ENCODE data around the gene PARP8. TPM values are rescaled to one million over a fixed set of nuclear protein-coding genes. Genes with fewer than 3 reads are reported as not detected.
A peak's percentile ranks its signal among the peaks of the same experiment; 100 is the strongest.

The PARP8 gene
- total and polyA plus RNA-seq, 9 of the 15 experiments (the other 6 are each of a cell fraction or from before 2014, with no cell fraction given): 0.03 to 0.31 TPM; not detected in 7

DNA sequence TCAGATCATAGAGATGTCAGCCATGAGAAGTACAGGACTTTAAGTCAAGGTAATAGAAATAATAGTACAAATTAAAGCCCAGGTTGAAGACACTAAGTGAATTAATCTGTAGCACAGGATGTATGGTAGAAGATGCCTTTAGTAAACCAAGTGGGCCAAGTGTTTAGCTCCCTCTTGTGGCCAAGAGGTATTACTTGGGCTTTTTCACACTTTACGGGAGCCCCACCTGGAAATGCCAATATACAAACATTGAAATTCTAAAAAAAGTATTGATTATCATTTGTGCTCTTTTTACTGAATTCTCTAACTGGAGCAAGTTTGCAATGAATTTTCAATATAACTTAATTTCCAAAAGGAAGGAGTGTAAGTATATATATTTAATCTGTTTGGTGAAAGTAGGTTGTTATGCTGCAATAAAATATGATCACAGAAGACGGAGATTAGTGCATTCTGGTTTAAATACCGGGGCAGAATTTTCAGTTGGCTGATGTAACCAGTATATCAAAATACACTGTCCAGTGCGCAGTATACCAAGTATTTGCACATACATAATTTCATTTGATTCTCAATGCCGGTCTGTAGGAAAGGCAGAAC is 84.7 kb downstream of the PARP8 start:
- Histone ChIP-seq H3K79me2 (ENCODE audit: control insufficient read depth, insufficient read depth, low read length) (no peaks in the 10 kb centered on the region), H2AFZ (ENCODE audit: low read depth, low read length) (no peak overlapping the region), H4K20me1 (replicated peaks; ENCODE audit: control insufficient read depth, insufficient read depth, low read length) (no peaks in the 10 kb centered on the region), H3K27ac (ENCODE audit: extremely low read depth, low read depth, low read length) (no peak overlapping the region), H3K36me3 (ENCODE audit: control insufficient read depth, insufficient read depth, low read length) (no peaks in the 10 kb centered on the region), H3K27me3 (ENCODE audit: control insufficient read depth in 2 of 2, insufficient read depth in 2 of 2, low read length in 2 of 2) (no peaks in the 10 kb centered on the region), H3K4me1 (replicated peaks in 1 of 2; ENCODE audit: control insufficient read depth in 2 of 2, insufficient read depth in 2 of 2, low read length in 2 of 2) (no peaks in the 10 kb centered on the region), H3K9ac (ENCODE audit: insufficient read depth in 1 of 2, low read depth in 2 of 2, low read length in 2 of 2) (no peak overlapping the region), H3K4me3 (no peak overlapping the region), H3K9me3 (replicated peaks; ENCODE audit: control insufficient read depth, insufficient read depth, low read depth, low read length) (no peaks in the 10 kb centered on the region), H3K9me1 (ENCODE audit: control insufficient read depth, insufficient read depth, low read length) (no peaks in the 10 kb centered on the region), H3K4me2 (ENCODE audit: insufficient read depth, low read length) (no peak overlapping the region)
- CTCF ChIA-PET (ENCODE audit: low intra/inter-chr PET ratio): no interaction called here
- BruUV-seq (replicated peaks): no TSS peak
- FAIRE-seq: no peak
- DNase-seq (ENCODE audit: extremely low read depth in 1 of 4, low spot score in 3 of 4): peak; percentile 17 to 36 (median 34)
- POLR2A ChIA-PET: no interaction called here
- WGBS (ENCODE audit: insufficient coverage, low coverage, missing lambda C conversion rate): 7% methylated on average over 5 of the region's 5 CpGs
- intact Hi-C loops (cut with micrococcal nuclease) (no loop called here), in situ Hi-C loops (cut with MboI) (no loop called here)
- ATAC-seq: peak; percentile 63; the same call in 2 of the 3 replicates
- TF ChIP-seq HDGF (IDR thresholded peaks at IDR 0.05) (no peak), NELFE (IDR thresholded peaks at IDR 0.05; ENCODE audit: insufficient read depth, insufficient read length) (no peak), SP2 (IDR thresholded peaks at IDR 0.05; ENCODE audit: extremely low read depth, low read depth, low read length, poor library complexity, severe bottlenecking) (no peak), CHD1 (IDR thresholded peaks at IDR 0.05; ENCODE audit: low read length) (no peak), BRCA1 (IDR thresholded peaks at IDR 0.05) (no peak), BRCA1 (CRISPR knock-in tag; IDR thresholded peaks at IDR 0.05) (no peak), E2F3 (CRISPR knock-in tag; IDR thresholded peaks at IDR 0.05) (no peak), RAD51 (IDR thresholded peaks at IDR 0.05; ENCODE audit: borderline replicate concordance, low read depth) (no peak), TBP (optimal IDR thresholded peaks at IDR 0.05; ENCODE audit: low read depth, low read length) (no peak)
- TF ChIP-seq, protein P1, sequence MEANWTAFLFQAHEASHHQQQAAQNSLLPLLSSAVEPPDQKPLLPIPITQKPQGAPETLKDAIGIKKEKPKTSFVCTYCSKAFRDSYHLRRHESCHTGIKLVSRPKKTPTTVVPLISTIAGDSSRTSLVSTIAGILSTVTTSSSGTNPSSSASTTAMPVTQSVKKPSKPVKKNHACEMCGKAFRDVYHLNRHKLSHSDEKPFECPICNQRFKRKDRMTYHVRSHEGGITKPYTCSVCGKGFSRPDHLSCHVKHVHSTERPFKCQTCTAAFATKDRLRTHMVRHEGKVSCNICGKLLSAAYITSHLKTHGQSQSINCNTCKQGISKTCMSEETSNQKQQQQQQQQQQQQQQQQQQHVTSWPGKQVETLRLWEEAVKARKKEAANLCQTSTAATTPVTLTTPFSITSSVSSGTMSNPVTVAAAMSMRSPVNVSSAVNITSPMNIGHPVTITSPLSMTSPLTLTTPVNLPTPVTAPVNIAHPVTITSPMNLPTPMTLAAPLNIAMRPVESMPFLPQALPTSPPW (CRISPR knock-in tag; IDR thresholded peaks at IDR 0.05): no peak
- TF ChIP-seq, protein P2, sequence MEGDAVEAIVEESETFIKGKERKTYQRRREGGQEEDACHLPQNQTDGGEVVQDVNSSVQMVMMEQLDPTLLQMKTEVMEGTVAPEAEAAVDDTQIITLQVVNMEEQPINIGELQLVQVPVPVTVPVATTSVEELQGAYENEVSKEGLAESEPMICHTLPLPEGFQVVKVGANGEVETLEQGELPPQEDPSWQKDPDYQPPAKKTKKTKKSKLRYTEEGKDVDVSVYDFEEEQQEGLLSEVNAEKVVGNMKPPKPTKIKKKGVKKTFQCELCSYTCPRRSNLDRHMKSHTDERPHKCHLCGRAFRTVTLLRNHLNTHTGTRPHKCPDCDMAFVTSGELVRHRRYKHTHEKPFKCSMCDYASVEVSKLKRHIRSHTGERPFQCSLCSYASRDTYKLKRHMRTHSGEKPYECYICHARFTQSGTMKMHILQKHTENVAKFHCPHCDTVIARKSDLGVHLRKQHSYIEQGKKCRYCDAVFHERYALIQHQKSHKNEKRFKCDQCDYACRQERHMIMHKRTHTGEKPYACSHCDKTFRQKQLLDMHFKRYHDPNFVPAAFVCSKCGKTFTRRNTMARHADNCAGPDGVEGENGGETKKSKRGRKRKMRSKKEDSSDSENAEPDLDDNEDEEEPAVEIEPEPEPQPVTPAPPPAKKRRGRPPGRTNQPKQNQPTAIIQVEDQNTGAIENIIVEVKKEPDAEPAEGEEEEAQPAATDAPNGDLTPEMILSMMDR (IDR thresholded peaks at IDR 0.05 in 2 of 3, conservative IDR thresholded peaks at IDR 0.05 in 1 of 3; ENCODE audit: insufficient read depth in 2 of 3, low read depth in 1 of 3, low read length in 3 of 3): peak; percentile 26 to 52 (median 51); a peak in 5 of 6 replicates
